GM19328 (cell line): ENCODE measurements around the gene EIF3I.
"Not testable (repeated sequence)": the region's sequence is repeated elsewhere in the genome, so short reads cannot be mapped to it uniquely, and the experiment has no call there.

ENCODE experiments used
- ATAC-seq: cut with Tn5 transposase; IDR thresholded peaks from one replicate; pipeline ENCODE4 v1.9.1; 2021; ENCODE audit warnings: mild to moderate bottlenecking, moderate library complexity; ENCODE audit not compliant: unreplicated experiment

Gene EIF3I

GRCh38 chr1:32263236-32263593, 41.0 kb downstream of the EIF3I start:
- ATAC-seq = not testable (repeated sequence)

- ATAC-seq = no peak
Measured at GRCh38 chr1:32263744-32264143, 41.5 kb downstream of the EIF3I start.

GRCh38 chr1:32265846-32266245, 43.6 kb downstream of the EIF3I start:
- no peak for ATAC-seq

DNA sequence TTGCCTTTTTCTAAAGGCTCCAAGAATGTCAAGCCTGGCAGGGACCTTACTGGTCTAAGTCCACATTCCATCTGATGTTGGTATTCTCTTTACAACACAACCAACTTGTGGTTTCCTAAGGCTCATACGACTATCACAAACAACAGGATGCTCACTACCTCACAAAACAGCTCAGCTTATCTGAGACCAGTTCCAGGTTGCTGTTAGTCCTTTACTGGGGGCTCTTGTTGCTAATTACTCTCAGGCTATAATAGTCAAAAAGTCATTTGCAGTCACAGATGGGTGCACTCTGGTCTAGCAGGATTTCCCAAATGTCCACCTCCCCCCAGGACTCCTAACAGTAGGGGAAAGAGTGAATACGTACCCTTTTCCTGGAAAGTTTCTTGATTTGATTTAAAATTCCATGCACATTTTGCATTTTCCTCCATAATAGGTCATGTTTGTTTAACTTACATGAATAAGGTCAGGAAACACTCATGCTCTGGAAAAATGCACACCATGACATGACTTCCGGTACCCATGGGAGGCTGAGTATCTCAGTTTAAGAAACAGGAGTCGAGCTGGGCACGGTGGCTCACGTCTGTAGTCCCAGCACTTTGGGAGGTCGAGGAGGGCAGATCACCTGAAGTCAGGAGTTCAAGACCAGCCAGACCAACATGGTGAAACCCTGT, 44.8 kb downstream of the EIF3I start:
- no peak for ATAC-seq

DNA sequence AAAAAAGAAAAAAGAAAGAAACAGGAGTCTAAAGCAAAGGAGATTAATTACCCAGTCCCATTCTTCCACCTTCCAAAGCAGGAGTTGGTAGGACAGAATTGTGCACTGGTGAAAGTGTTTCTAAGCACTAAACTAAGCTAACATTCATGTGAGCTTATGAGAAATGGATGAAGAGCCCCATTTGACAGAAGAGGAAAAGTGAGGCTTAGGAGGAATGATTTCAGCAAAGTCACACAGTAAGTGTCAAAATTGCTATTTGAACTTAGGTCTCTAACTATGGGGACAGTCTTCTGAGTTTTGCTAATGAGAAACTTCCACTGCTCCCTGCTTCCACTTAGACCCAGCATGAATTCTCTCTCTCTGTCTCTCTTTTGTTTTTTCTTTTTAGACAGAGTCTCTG, 47.5 kb downstream of the EIF3I start:
- ATAC-seq = no peak

DNA sequence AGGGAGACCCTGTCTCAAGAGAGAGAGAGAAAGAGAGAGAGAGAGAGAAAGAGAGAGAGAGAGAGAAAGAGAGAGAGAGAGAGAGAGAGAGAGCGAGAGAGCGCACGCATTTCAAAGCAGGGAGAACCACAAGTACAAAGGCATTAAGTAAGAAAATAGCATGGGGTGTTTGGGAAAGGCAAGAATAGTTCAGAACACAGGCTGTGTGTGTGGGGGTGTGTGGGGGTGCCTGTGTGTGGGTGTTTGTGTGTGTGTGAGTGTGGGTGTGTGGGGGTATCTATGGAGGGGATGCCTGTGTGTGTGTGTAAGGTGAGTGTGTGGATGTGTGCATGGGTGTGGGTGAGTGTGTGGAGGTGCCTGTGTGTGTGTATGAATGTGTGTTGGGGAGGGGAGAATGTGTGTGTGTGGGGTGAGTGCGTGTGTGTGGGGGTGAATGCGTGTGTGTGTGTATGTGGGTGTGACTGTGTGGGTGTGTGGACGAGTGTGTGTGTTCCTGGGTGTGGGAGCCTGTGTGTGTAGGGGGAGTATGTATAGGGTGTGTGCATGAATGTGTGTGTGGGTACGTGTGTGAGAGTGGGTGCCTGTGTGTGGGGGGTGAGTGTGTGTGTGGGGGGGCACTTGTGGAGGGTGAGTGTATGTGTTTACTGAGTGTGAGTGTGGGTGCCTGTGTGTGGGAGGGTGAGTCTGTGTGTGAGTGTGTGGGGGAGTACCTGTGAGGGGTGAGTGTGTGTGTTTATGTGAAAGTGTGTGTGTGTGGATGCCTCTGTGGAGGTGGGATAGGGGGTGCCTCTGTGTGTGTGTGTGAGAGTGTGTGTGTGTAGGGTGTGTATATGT, 50.6 kb downstream of the EIF3I start:
- ATAC-seq = no peak

DNA sequence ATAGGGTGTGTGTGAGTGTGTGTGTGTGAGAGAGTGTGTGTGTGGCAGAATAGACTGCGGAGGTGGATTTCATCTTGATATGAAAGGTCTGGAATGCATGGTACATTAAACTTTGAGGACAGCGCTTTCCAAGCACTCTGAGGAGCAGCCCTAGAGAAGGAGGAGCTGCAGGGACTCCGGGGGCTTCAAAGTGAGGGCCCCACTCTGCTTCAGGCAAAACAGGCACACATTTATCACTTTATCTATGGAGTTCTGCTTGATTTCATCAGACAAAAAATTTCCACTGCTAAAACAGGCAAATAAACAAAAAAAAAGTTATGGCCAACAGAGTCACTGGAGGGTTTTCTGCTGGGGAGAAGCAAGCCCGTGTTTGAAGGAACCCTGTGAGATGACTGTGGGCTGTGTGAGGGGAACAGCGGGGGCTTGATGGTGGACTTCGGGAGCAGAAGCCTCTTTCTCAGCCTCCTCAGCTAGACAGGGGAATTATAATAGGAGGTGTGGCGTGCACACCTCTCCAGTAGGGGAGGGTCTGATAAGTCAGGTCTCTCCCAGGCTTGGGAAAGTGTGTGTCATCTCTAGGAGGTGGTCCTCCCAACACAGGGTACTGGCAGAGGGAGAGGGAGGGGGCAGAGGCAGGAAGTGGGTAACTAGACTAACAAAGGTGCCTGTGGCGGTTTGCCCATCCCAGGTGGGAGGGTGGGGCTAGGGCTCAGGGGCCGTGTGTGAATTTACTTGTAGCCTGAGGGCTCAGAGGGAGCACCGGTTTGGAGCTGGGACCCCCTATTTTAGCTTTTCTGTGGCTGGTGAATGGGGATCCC, 51.4 kb downstream of the EIF3I start:
- no peak for ATAC-seq

- no peak for ATAC-seq
Measured at GRCh38 chr1:32274646-32275340, 52.6 kb downstream of the EIF3I start.

- no peak for ATAC-seq
Measured at GRCh38 chr1:32275424-32275823, 53.2 kb downstream of the EIF3I start.

- no peak for ATAC-seq
Measured at GRCh38 chr1:32276032-32276782, 54.0 kb downstream of the EIF3I start.
